ENCODE data around the gene EXOG.

Gene EXOG

GRCh38 chr3:38575279-38575843 is 79.2 kb downstream of the EXOG start:
- H3K36me3 ChIP-seq (ENCODE audit: control insufficient read depth, low read length): no peaks in the 10 kb centered on the region
- 0 out of 2 replicates have a peak, but pooled peaks cover 4% of the 10 kb centered on the region for H3K9me3 ChIP-seq (ENCODE audit: control insufficient read depth, insufficient read depth, low read length)
- no peaks in the 10 kb centered on the region for H3F3A ChIP-seq (ENCODE audit: control insufficient read depth, insufficient read depth)
- no peaks in the 10 kb centered on the region for H4K20me1 ChIP-seq (ENCODE audit: control insufficient read depth, insufficient read depth, low read depth, low read length)
- H3K4me3 ChIP-seq (ENCODE audit: low read length): no peak overlapping the region
- TF ChIP-seq CTCF (IDR thresholded peaks at IDR 0.05; ENCODE audit: low read depth, low read length, poor library complexity, severe bottlenecking) (no peak), EZH2phosphoT487 (IDR thresholded peaks at IDR 0.05; ENCODE audit: borderline replicate concordance, low read length) (no peak)
- H3K27ac ChIP-seq (ENCODE audit: low read depth, low read length): no peak overlapping the region
- H3K4me2 ChIP-seq (ENCODE audit: low read length): no peak overlapping the region
- no peaks in the 10 kb centered on the region for H3K9me2 ChIP-seq (replicated peaks; ENCODE audit: control insufficient read depth, low read length)
- H3K4me1 ChIP-seq (ENCODE audit: control insufficient read depth, low read length): no peaks in the 10 kb centered on the region
- no peaks in the 10 kb centered on the region for H3K79me2 ChIP-seq (ENCODE audit: control insufficient read depth, low read length)
- H3K27me3 ChIP-seq (ENCODE audit: control insufficient read depth, low read length): no peaks in the 10 kb centered on the region

All from DOHH2 (cell line).